NCI-H748 (cell line): ENCODE results near the gene TECTA.
"Not testable (repeated sequence)": the region's sequence is repeated elsewhere in the genome, so short reads cannot be mapped to it uniquely, and the experiment has no call there.

ENCODE experiments used
- DNase-seq: peaks from one replicate; lab custom pipeline; 2025; ENCODE audit not compliant: unreplicated experiment; lab: John Stamatoyannopoulos, UW

The TECTA gene

GRCh38 chr11:121226415-121227263 is 125.6 kb downstream of the TECTA start:
- no peak for DNase-seq

GRCh38 chr11:121228851-121229250 is 127.8 kb downstream of the TECTA start:
- DNase-seq: no peak

- no peak for DNase-seq
Measured at GRCh38 chr11:121229495-121230215, 128.6 kb downstream of the TECTA start.

DNA sequence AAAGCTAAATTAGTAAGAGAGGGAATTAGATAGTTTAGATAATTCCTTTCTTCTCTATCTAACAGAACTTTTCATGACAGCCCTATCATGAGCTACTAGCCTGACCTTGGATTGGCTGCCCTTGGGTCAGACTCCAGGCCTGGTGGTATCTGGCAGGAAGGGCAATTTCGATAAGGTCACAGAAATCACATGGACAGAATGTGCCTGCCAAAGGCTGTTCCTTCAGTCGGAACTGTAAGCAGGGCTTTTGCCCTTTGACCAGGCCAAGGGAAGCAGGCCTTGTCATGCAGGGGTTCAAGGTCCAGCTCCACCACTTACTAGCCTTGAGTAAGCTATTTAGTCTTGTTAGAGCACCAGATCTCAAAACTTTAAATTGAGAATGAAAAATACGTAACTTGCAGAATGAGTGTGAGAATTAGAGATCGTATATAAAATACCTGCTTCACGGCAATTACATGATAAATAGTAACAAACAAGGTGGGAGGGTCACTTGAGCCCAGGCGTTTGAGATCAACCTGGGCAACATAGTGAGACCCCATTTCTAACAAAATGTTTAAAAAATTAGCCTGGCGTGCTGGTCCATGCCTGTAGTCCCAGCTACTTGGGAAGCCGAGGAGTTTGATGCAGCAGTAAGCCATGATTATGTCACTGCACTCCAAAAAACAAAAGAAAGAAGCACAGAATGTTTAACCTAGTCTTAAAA is 130.7 kb downstream of the TECTA start:
- DNase-seq: no peak

- DNase-seq: no peak
Measured at GRCh38 chr11:121235057-121235456, 134.0 kb downstream of the TECTA start.

- no peak for DNase-seq
Measured at GRCh38 chr11:121236115-121237001, 135.3 kb downstream of the TECTA start.

GRCh38 chr11:121237247-121237646 is 136.2 kb downstream of the TECTA start:
- not testable (repeated sequence) for DNase-seq

DNA sequence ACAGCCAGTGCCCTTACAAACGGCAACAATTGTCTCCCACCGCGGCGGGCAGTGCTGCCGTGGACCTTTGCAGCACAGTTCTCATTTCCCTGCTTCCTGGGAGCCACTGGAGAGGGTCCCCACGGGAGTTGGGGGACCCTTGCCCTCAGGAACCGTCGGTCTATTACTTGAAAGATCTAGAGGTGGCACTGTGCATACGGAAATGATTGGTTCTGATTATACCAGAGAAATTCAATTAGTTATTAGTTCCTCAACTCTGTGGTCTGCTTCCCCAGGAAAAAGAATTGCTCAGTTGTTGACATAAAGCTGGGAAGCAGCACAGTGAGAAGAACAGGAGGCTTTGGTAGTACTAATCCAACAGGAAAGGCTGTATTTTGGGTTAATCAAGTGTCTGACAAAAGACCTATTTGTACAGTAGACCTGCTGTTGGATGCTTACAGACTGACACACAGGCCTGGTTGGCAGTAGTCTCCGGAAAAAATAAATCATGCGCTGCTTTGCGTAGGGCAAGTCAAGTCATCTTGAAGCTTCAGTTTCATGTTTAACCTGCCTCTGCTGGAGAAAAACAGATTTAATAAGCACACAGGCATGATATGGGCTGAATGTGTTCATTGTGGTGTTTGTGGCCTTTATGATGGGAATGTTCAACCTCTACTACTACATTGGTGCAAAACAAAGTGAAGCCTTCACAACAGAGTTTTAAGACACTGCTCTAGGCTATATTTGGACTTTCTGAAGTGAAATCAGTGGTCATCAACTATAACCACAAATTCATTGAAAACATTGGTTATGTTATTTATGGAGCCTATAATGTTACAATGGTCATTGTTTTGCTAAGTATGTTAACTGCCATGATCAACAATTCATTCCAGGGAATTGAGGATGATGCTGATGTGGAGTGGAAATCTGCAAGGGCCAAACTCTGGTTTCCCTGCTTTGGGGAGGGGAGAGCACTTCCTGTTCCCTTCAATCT is 136.9 kb downstream of the TECTA start:
- DNase-seq: peak; percentile 6

DNA sequence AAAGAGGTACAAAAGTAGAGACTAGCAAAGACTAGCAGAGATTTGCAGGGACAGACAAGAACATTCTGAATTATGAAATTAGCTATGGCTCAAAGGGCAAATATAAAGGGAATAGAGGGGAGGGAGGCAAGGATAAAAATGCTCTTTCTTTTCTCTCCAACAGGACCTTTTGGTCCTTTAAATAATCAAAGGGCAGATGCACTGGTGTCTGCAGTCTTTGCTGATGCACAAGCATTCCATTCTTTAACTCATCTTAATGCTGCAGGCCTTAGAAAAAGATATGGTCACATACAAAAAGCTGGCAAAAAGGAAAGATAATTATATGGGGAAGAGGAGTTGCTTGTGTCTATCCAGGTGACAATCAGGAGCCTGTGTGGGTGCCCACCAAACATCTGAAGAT is 137.9 kb downstream of the TECTA start:
- DNase-seq: no peak

DNA sequence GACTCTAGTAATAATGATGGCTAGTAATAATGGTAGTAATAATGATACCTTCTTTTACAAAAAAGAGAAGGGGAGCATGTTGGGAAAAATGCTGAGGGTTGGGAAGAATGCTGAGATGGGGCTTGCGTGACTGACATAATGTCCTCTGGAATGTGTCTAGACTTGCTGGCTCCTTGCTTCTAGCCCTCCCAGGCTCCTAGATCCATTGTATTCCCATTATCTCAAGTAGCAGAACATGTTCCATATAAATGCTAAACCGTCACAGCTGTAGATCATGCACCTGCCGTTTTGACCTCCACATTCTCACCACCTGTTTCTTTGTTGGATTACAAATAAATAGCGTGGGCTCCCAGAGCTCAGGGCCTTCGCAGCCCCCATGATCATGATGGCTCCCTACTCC is 139.0 kb downstream of the TECTA start:
- peak; percentile 79 for DNase-seq

- DNase-seq: no peak
Measured at GRCh38 chr11:121240650-121241303, 139.7 kb downstream of the TECTA start.
